AG20443 (cell line): Measurements from ENCODE around the gene GFRA4.

ENCODE experiments used
- DNase-seq: peaks from one replicate; pipeline ENCODE4 v3.0.0; 2012; ENCODE audit warnings: low spot score, mixed read lengths

GFRA4 gene

GRCh38 chr20:3663031-3663701, at the start of gene GFRA4:
Gene GFRA4, minus strand, starts transcription at chr20:3663399. Its CDS starts 0 bp downstream, at chr20:3663399.
- DNase-seq, result no peak

- no peak for DNase-seq
Measured at GRCh38 chr20:3712279-3712873, 49.2 kb upstream of the GFRA4 start, which contains the start of gene SIGLEC1. Gene SIGLEC1, minus strand, starts transcription at chr20:3712600. Its CDS starts 5,472 bp downstream, at chr20:3707128.

- DNase-seq, result no peak
Measured at GRCh38 chr20:3711484-3711941, 48.3 kb upstream of the GFRA4 start.

GRCh38 chr20:3710703-3711483, 47.7 kb upstream of the GFRA4 start:
- DNase-seq, result peak; percentile 90

- DNase-seq, result no peak
Measured at GRCh38 chr20:3710011-3710466, 46.8 kb upstream of the GFRA4 start.

- DNase-seq, result no peak
Measured at GRCh38 chr20:3707508-3707899, 44.3 kb upstream of the GFRA4 start.

- DNase-seq, result peak; percentile 82
Measured at GRCh38 chr20:3706774-3707507, 43.7 kb upstream of the GFRA4 start.

- DNase-seq, result no peak
Measured at GRCh38 chr20:3705970-3706739, 43.0 kb upstream of the GFRA4 start.

- DNase-seq, result no peak
Measured at GRCh38 chr20:3705491-3705969, 42.3 kb upstream of the GFRA4 start.

- DNase-seq, result no peak
Measured at GRCh38 chr20:3704087-3704486, 40.9 kb upstream of the GFRA4 start.

- no peak for DNase-seq
Measured at GRCh38 chr20:3702611-3703391, 39.6 kb upstream of the GFRA4 start.

GRCh38 chr20:3701061-3701998, 38.1 kb upstream of the GFRA4 start:
- DNase-seq, result no peak

- DNase-seq, result no peak
Measured at GRCh38 chr20:3699037-3699436, 35.8 kb upstream of the GFRA4 start.

GRCh38 chr20:3698591-3699001, 35.4 kb upstream of the GFRA4 start:
- no peak for DNase-seq

- DNase-seq, result no peak
Measured at GRCh38 chr20:3697588-3698305, 34.5 kb upstream of the GFRA4 start.

- no peak for DNase-seq
Measured at GRCh38 chr20:3696745-3697587, 33.8 kb upstream of the GFRA4 start.

GRCh38 chr20:3696200-3696599, 33.0 kb upstream of the GFRA4 start:
- no peak for DNase-seq

GRCh38 chr20:3694864-3695263, 31.7 kb upstream of the GFRA4 start:
- DNase-seq, result no peak
